PC-9 (cell line): ENCODE results near the gene ARHGAP24.

Source experiments
- CTCF ChIP-seq: fragments of 200-600 bp; sonication (generic); conservative IDR thresholded peaks from 2 replicates; pipeline ENCODE4 v1.6.1; 2017; ENCODE audit warnings: mixed run types, antibody characterized with exemption, mild to moderate bottlenecking, moderate library complexity
- EZH2 ChIP-seq: fragments of 200-600 bp; sonication (generic); IDR thresholded peaks from 2 replicates; pipeline ENCODE4 v1.8.0; 2017; ENCODE audit warnings: antibody characterized with exemption, low read depth

GRCh38 chr4:85671120-85671519 is 196.2 kb downstream of the ARHGAP24 start:
- no peak for TF ChIP-seq CTCF
- TF ChIP-seq EZH2, result no peak
